GM23338 (cell line): ENCODE measurements around the gene SORBS1. TPM values are rescaled to one million over a fixed set of nuclear protein-coding genes. Genes with fewer than 3 reads are reported as not detected.

Experiments used
- ATAC-seq: fragments of 200-7000 bp; cut with Tn5 transposase; 3 replicates; pipeline ENCODE4 v1.9.1; 2020
- DNase-seq: peaks from one replicate; pipeline ENCODE4 v3.0.0-alpha.2; 2015; ENCODE audit warnings: low spot score
- H2AFZ ChIP-seq: fragments of 200-600 bp; sonication (generic); 2 replicates; pipeline ENCODE4 v1.8.0; 2016; ENCODE audit warnings: antibody characterized with exemption, mild to moderate bottlenecking, moderate library complexity
- H3F3A ChIP-seq: fragments of 200-600 bp; sonication (generic); replicated peaks from 2 replicates; pipeline ENCODE4 v1.8.0; 2017; ENCODE audit warnings: antibody characterized with exemption, mixed run types, low read depth
- H3K27ac ChIP-seq: fragments of 200-600 bp; sonication (generic); 2 replicates; pipeline ENCODE4 v1.6.1; 2016; ENCODE audit warnings: low read depth
- H3K27me3 ChIP-seq: fragments of 200-600 bp; sonication (generic); 2 replicates; pipeline ENCODE4 v1.8.0; 2016; ENCODE audit warnings: mild to moderate bottlenecking, mixed run types, moderate library complexity; ENCODE audit not compliant: insufficient read depth
- H3K36me3 ChIP-seq: fragments of 200-600 bp; sonication (generic); 2 replicates; pipeline ENCODE4 v1.8.0; 2016; ENCODE audit warnings: mild to moderate bottlenecking; ENCODE audit not compliant: insufficient read depth
- H3K4me1 ChIP-seq: fragments of 200-600 bp; sonication (generic); 2 replicates; pipeline ENCODE4 v1.8.0; 2016; ENCODE audit warnings: mild to moderate bottlenecking, moderate library complexity; ENCODE audit not compliant: insufficient read depth
- H3K4me2 ChIP-seq: fragments of 200-600 bp; sonication (generic); 2 replicates; pipeline ENCODE4 v1.7.1; 2017; ENCODE audit warnings: mixed run types
- H3K4me3 ChIP-seq: fragments of 200-600 bp; sonication (generic); 2 replicates; pipeline ENCODE4 v1.6.1; 2016; ENCODE audit warnings: mixed run types
- H3K79me2 ChIP-seq: fragments of 200-600 bp; sonication (generic); replicated peaks from 2 replicates; pipeline ENCODE4 v1.8.0; 2017; ENCODE audit warnings: mild to moderate bottlenecking; ENCODE audit not compliant: insufficient read depth
- H3K9me2 ChIP-seq: fragments of 200-600 bp; sonication (generic); 2 replicates; pipeline ENCODE4 v1.8.0; 2017; ENCODE audit not compliant: insufficient read depth
- H4K20me1 ChIP-seq: fragments of 200-600 bp; sonication (generic); replicated peaks from 2 replicates; pipeline ENCODE4 v1.8.0; 2017; ENCODE audit warnings: mild to moderate bottlenecking; ENCODE audit not compliant: insufficient read depth
- H3K27ac Mint-ChIP-seq: 2 replicates; pipeline ENCODE4 v1.8.0; 2020; ENCODE audit warnings: inconsistent platforms, mild to moderate bottlenecking, moderate library complexity, mixed read lengths
- H3K27me3 Mint-ChIP-seq: 3 replicates; pipeline ENCODE4 v1.8.0; 2022; ENCODE audit warnings: low read depth, mild to moderate bottlenecking, moderate library complexity, mixed read lengths, inconsistent platforms; ENCODE audit not compliant: insufficient read depth, poor library complexity
- H3K36me3 Mint-ChIP-seq: 3 replicates; pipeline ENCODE4 v1.8.0; 2021; ENCODE audit warnings: low read depth, mild to moderate bottlenecking, inconsistent platforms, moderate library complexity, mixed read lengths
- H3K4me1 Mint-ChIP-seq: 3 replicates; pipeline ENCODE4 v1.8.0; 2020; ENCODE audit warnings: mild to moderate bottlenecking, inconsistent platforms, mixed read lengths
- H3K4me3 Mint-ChIP-seq: 3 replicates; pipeline ENCODE4 v1.8.0; 2021; ENCODE audit warnings: moderate library complexity, mild to moderate bottlenecking, inconsistent platforms, mixed read lengths
- H3K9me3 Mint-ChIP-seq: 3 replicates; pipeline ENCODE4 v1.8.0; 2020; ENCODE audit warnings: moderate library complexity, mild to moderate bottlenecking, inconsistent platforms, mixed read lengths
- CREB1 ChIP-seq: fragments of 250-450 bp; sonication (Bioruptor Pico); IDR thresholded peaks from 2 replicates; pipeline ENCODE4 v1.5.0; 2020; ENCODE audit warnings: low read depth, mild to moderate bottlenecking, moderate library complexity
- CTCF ChIP-seq, 2 experiments: fragments of 200-600 bp in 1 of 2; sonication (generic) in 1 of 2; conservative IDR thresholded peaks; 2 replicates each; pipeline versions ENCODE4 v1.5.1 to v1.6.1; 2016 to 2017; ENCODE audit warnings: antibody characterized with exemption in 2 of 2, low read depth in 2 of 2, mild to moderate bottlenecking in 2 of 2, moderate library complexity in 1 of 2
- EZH2phosphoT487 ChIP-seq: fragments of 200-600 bp; sonication (generic); IDR thresholded peaks from one replicate; pipeline ENCODE4 v1.8.1; 2018; ENCODE audit warnings: antibody characterized with exemption; ENCODE audit not compliant: unreplicated experiment
- JUNB ChIP-seq: IDR thresholded peaks from one replicate; pipeline ENCODE4 v1.6.1; 2016; ENCODE audit warnings: antibody characterized with exemption; ENCODE audit not compliant: unreplicated experiment
- POLR2AphosphoS5 ChIP-seq: IDR thresholded peaks from 2 replicates; pipeline ENCODE4 v1.6.1; 2016; ENCODE audit warnings: antibody characterized with exemption, low read depth
- REST ChIP-seq: IDR thresholded peaks from one replicate; pipeline ENCODE4 v1.6.1; 2018; ENCODE audit warnings: antibody characterized with exemption; ENCODE audit not compliant: unreplicated experiment
- ZNF462 ChIP-seq: fragments of 250-450 bp; sonication (Bioruptor Pico); IDR thresholded peaks from 2 replicates; pipeline ENCODE4 v1.5.0; 2020; ENCODE audit warnings: mild to moderate bottlenecking, moderate library complexity
- polyA plus RNA-seq: library from polyadenylated mRNA; unstranded; fragments of >200 nt; fragmentation: Nextera tagmentation; extraction: Ambion mirVana; gene quantifications from 2 replicates; pipeline ENCODE4 v1.2.1, GENCODE V29; 2016
- total RNA-seq: library from RNA; depleted of rRNA; stranded (reverse); fragments of >200 nt; shearing (Covaris generic); gene quantifications from 2 replicates; pipeline ENCODE4 v1.2.3, GENCODE V29; 2014

Gene SORBS1
- total and polyA plus RNA-seq, 2 experiments from 2014 or later: 47.7 to 51.5 TPM

- DNase-seq (no peak), ATAC-seq (no peak)
- H3K79me2 ChIP-seq: no peaks in the 10 kb centered on the region
- H3K27ac ChIP-seq: no peak overlapping the region
- no peaks in the 10 kb centered on the region for H3K9me2 ChIP-seq
- Mint-ChIP-seq H3K4me1 (0 out of 3 replicates have a peak, but pooled peaks cover 2% of the 10 kb centered on the region), H3K9me3 (no peaks in the 10 kb centered on the region), H3K4me3 (no peak overlapping the region), H3K27me3 (peaks cover 2% of the 10 kb centered on the region), H3K27ac (no peak overlapping the region), H3K36me3 (peaks cover 10% of the 10 kb centered on the region)
- no peaks in the 10 kb centered on the region for H3K4me1 ChIP-seq
- no peaks in the 10 kb centered on the region for H3F3A ChIP-seq
- H3K4me2 ChIP-seq: no peak overlapping the region
- H3K36me3 ChIP-seq: peaks cover 9% of the 10 kb centered on the region
- H2AFZ ChIP-seq: no peak overlapping the region
- no peak for TF ChIP-seq ZNF462 (CRISPR knock-in tag)
- TF ChIP-seq REST: no peak
- no peak for TF ChIP-seq JUNB
- TF ChIP-seq EZH2phosphoT487: no peak
- TF ChIP-seq POLR2AphosphoS5: no peak
- TF ChIP-seq CREB1 (CRISPR knock-in tag): no peak
- TF ChIP-seq CTCF (conservative IDR thresholded peaks at IDR 0.05; ENCODE audit: low read depth in 2 of 2): no peak
- H3K4me3 ChIP-seq: no peak overlapping the region
- H3K27me3 ChIP-seq: no peaks in the 10 kb centered on the region
- no peaks in the 10 kb centered on the region for H4K20me1 ChIP-seq
Observed at GRCh38 chr10:95355301-95355700, 205.9 kb downstream of the SORBS1 start.
